A172 (cell line): ENCODE results near the gene LINC00305. TPM values are rescaled to one million over a fixed set of nuclear protein-coding genes. Genes with fewer than 3 reads are reported as not detected.

Experiments used
- DNase-seq: peaks from one replicate; pipeline ENCODE4 v3.0.0-alpha.2; 2015; ENCODE audit warnings: low spot score
- total RNA-seq: library from RNA; depleted of rRNA; stranded (reverse); fragments of >200 nt; shearing (Covaris generic); gene quantifications from 2 replicates; pipeline ENCODE4 v1.2.3, GENCODE V29; 2014; rRNA removed

The LINC00305 gene
- total RNA-seq = not detected in 2 replicates

DNA sequence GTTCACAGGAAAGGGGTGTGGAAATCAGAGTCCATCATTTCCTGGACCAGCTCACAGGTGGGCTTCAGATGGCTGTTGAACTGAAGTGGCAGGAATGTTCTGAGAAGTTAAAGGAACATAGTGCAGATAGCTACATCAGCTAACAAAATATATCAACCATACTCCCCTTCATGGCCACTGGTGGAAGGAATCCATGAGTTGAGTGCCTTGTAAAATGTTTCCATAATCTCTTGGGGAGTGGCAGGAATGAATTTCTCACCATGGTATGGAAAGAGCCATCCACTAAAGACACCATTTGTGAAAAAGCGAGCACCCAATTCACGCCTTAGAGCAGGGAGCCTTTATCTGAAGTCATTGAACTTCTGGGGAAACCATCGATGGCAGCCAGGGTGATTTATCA lies at the start of gene LINC00305:
TSS of gene LINC00305 (minus strand) at position 101 of the 400 bp plus-strand sequence.
- no peak for DNase-seq

DNA sequence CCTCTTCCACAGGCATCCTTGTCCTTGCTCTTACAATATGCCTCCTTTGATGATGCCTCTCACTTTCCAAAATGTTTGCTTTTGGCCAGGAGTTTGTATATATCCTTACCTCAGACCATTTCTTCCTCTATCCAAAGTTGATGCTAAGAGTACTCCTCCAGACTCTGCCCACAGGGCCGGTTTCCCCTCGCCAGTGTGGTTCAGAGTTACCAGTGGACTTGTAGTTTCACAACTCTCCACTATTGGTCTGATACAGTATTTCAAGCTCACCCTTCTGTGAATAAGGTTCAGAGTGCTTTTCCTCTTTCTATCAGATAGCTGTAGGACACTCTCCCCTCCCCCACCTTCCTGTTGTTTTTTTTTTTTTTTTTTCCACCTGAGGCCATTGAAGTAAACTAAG lies 42.2 kb upstream of the LINC00305 start:
- DNase-seq = no peak

DNA sequence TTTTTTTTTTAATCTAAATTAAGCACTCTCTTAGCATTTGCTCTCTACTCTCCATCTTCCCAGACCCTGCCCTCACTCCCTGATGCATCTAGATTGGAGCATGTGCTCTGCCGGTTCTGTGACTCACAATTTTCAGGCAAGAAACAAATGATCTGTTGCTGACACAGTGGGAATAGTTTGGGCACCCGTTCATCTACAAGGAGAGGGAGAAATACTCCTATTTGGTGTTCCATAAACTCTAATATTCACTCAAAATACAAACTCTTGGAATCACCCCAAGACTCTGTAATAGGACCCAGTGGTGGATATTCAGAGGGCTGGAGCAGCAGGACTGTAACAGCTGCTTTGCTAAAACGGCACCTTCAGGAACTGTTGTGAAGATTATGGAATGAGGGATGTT lies 37.1 kb upstream of the LINC00305 start:
- DNase-seq = no peak

DNA sequence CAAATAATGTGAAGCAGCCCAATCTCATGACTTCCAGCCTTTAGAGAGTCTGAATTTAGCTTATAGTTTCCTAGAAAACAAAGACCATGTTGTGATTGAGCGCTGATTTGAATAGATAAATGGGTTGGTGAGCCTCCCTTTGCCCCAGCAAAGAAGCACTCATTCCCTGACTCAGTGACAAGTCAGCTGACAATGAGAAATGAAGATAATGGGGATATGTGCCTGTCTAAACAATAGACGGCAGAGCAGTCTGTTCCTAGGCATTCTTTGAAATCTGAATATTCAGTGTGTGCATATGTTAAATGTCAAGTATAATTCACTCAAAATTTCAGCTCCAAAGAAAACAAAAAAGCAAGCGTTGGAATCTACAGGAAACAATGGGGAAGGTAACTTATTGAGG lies 34.8 kb upstream of the LINC00305 start:
- DNase-seq = no peak

- DNase-seq = no peak
These were observed 31.7 kb upstream of the LINC00305 start for GRCh38 chr18:64180617-64181016.

DNA sequence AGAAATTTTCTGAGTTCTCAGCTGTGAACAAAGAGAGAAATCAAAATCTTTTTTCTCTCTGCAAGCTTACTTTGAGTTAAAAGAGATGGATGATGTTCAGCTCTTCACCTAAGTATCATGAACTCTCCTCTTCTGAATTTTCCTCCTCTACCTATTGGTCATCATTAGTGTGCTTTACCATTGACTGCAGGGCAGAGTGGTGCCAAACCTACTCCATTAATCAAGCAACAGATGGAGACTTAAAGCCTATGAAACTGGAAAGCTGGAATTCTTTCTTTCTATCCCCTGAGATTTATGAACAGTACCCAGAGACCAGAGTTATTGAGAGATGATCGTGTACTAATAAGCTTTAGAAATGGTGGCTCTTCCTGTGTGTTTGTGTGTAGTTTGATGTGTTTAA lies 31.3 kb upstream of the LINC00305 start:
- no peak for DNase-seq

GRCh38 chr18:64179556-64180080 lies 30.7 kb upstream of the LINC00305 start:
- no peak for DNase-seq

- DNase-seq = no peak
These were observed 30.0 kb upstream of the LINC00305 start for GRCh38 chr18:64178860-64179259.

GRCh38 chr18:64175432-64175831 lies 26.5 kb upstream of the LINC00305 start:
- no peak for DNase-seq

- no peak for DNase-seq
These were observed 22.7 kb upstream of the LINC00305 start for GRCh38 chr18:64171576-64171975.

GRCh38 chr18:64167408-64167925 lies 18.6 kb upstream of the LINC00305 start:
- no peak for DNase-seq

- peak; percentile 45 for DNase-seq
These were observed 17.0 kb upstream of the LINC00305 start for GRCh38 chr18:64165906-64166305.

DNA sequence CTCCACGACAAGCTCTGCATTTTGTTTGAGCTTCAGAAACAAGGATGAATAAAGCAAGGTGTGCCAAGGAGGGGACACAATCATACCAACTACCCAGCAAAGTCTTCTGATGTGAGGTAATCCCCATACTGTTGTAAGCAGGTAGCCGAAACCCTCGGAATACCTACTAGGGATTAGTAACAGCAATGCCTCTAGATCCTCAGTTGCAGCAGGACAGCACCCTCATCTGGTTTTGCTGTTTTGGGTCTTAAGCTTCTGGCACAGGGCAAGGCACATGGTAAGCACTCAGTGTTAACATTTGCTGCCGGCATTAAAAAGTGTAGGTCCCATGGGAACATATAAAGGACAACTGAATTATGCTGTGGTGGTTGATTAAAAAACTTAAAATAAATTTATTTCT lies 16.0 kb upstream of the LINC00305 start:
- no peak for DNase-seq

DNA sequence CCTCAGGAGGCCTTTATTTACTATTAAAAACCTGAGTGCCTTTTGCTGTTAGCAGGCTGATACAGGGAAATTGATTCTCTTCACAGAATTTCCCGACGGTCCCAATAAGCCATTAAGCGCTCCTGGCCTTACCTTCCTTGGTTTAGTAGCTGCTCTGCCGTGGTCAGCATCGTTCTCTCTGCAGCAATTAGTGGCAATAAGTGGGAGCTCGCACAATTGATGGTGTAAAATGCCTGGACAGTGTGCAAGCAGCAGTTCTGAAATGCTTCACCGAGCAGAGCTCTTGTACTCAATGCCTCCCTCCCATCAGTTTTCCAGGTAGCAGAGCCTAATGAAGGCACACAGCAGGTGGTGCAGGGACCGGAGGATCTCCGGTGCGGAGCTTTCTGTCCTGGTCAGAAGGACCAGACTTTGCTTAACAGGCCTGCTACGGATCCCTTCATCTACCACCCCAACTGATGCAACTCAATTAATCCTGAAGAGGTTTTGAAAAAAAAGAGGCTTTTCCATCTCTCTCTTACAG lies 1.1 kb upstream of the LINC00305 start:
- no peak for DNase-seq

DNA sequence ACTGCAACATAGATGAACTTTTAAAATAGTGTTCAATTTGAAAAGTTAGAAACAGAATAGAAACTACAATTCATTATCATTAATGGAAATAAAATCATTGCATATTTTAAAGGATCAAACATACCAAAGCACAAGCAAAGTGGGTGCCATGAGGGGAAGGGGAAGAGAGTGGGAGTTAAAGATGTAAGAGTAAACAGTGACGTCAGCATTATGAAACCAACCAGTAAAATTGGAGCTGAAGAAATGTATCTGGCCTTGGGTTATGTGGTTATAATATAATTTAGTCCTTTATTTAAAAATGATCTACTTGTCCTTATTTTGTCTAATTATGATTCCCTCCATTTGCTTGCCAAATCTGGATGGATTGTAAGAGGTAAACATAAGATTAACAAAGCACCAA lies 6.0 kb downstream of the LINC00305 start:
- no peak for DNase-seq

- DNase-seq = no peak
These were observed 11.0 kb downstream of the LINC00305 start for GRCh38 chr18:64137914-64138313.

GRCh38 chr18:64134044-64134747 lies 14.7 kb downstream of the LINC00305 start:
- DNase-seq = peak; percentile 26

- DNase-seq = no peak
These were observed 16.0 kb downstream of the LINC00305 start for GRCh38 chr18:64132871-64133270.

DNA sequence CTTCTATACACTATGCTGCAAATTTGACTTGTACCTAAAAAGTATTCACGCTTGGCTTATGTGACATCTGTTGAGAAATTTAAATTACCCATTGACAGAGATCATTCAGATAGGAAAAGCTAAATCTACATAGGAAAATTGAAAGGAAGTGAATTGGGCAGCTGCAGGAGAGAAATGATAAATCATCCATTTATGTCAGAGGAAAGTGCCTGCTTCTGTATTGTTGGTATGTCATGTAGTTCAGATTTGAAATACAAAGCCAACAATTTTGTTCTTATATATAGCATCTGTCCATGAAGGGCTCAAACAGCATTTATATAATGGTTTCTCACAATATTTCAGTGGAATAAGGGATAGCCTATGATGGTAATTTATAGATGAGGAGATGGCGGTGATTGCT lies 17.6 kb downstream of the LINC00305 start:
- DNase-seq = no peak

DNA sequence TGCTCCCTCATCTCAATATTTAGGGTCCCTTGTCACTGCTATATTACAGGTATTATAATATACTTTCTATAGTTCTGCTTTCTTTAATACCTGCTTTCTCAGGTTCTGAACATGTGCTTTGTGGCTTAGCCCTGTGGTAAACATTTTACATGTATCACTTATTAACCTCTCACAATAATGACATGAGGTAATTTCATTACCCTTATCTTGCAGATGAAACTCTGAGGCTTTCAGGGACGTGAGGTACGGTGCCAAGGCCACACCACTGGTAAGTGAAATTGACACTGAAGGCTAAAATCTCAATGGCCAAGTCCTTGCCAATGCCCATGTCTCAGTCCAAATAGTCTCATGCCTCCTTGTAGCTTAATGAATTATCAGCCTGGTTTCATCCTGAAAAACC lies 21.7 kb downstream of the LINC00305 start:
- no peak for DNase-seq

GRCh38 chr18:64119916-64120315 lies 29.0 kb downstream of the LINC00305 start:
- DNase-seq = no peak

DNA sequence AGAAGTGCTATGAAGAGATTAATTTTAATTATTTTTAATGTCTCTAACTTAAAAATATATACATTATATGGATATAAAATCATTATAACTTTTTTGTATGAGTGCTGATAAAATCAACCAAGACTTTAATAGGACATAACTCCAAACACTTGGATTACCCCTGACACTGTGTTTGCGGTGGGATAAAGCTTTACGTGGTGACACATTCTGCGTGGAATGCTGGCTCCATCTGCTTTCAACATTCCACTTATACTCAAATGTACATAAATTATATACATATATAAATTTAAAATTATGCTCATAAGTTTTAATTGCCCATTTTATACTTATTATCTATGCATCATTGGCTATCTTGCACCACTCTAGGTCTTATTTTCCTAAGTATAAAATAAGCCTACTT lies 30.5 kb downstream of the LINC00305 start:
- no peak for DNase-seq

DNA sequence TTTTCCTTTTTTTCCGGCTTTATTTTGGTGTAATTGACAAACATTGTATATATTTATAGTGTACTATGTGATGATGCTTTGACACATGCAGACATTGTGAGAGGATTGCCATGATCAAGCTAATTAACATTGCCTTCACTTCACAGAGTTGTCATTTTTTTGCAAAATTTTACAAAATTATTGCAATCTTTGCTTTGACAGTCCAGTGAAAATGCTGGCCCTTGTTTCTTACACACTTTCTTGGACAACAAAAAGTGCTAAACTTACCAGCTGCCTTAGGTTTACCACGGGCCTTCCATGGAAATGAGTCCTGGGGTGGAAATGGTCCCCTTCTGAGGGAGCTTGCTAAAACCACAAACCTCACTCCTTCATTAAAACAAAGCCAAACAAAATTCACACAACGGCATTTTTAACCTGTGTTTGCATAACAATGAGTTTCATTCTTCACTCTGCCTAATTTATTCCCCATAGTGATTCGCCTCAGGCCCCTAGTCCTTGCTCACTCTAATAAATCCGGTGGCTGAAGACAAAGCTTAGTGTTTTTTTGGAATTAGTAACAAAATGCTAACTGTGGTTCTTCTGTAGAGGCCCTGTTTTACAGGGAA lies 32.2 kb downstream of the LINC00305 start:
- no peak for DNase-seq
